ENCODE measurements around the gene SDC1.
"Not testable (repeated sequence)": the region's sequence is repeated elsewhere in the genome, so short reads cannot be mapped to it uniquely, and the experiment has no call there.

Gene SDC1

GRCh38 chr2:20198796-20199632, 25.9 kb downstream of the SDC1 start:
- DNase-seq (ENCODE audit: low spot score), result no peak

- DNase-seq (ENCODE audit: low spot score), result no peak
Observed at GRCh38 chr2:20198001-20198400, 26.9 kb downstream of the SDC1 start.

- no peak for DNase-seq (ENCODE audit: low spot score)
Observed at GRCh38 chr2:20197192-20197591, 27.7 kb downstream of the SDC1 start.

GRCh38 chr2:20196657-20197161, 28.2 kb downstream of the SDC1 start:
- DNase-seq (ENCODE audit: low spot score), result no peak

GRCh38 chr2:20196053-20196656, 28.8 kb downstream of the SDC1 start:
- DNase-seq (ENCODE audit: low spot score), result no peak

- DNase-seq (ENCODE audit: low spot score), result no peak
Observed at GRCh38 chr2:20195431-20196033, 29.4 kb downstream of the SDC1 start.

GRCh38 chr2:20195016-20195411, 29.9 kb downstream of the SDC1 start:
- not testable (repeated sequence) for DNase-seq (ENCODE audit: low spot score)

- DNase-seq (ENCODE audit: low spot score), result no peak
Observed at GRCh38 chr2:20194097-20195015, 30.6 kb downstream of the SDC1 start.

GRCh38 chr2:20193185-20193584, 31.7 kb downstream of the SDC1 start:
- DNase-seq (ENCODE audit: low spot score), result no peak

- DNase-seq (ENCODE audit: low spot score), result no peak
Observed at GRCh38 chr2:20192781-20193180, 32.1 kb downstream of the SDC1 start.

- DNase-seq (ENCODE audit: low spot score), result no peak
Observed at GRCh38 chr2:20191714-20192569, 33.0 kb downstream of the SDC1 start.

- peak; percentile 59 for DNase-seq (ENCODE audit: low spot score)
Observed at GRCh38 chr2:20190876-20191713, 33.8 kb downstream of the SDC1 start.

GRCh38 chr2:20190170-20190569, 34.8 kb downstream of the SDC1 start:
- no peak for DNase-seq (ENCODE audit: low spot score)

GRCh38 chr2:20189299-20189931, 35.5 kb downstream of the SDC1 start:
- no peak for DNase-seq (ENCODE audit: low spot score)

GRCh38 chr2:20188851-20189250, 36.1 kb downstream of the SDC1 start:
- peak; percentile 82 for DNase-seq (ENCODE audit: low spot score)

GRCh38 chr2:20188201-20188600, 36.7 kb downstream of the SDC1 start:
- no peak for DNase-seq (ENCODE audit: low spot score)

- DNase-seq (ENCODE audit: low spot score), result no peak
Observed at GRCh38 chr2:20187331-20187730, 37.6 kb downstream of the SDC1 start.

GRCh38 chr2:20186855-20187187, 38.1 kb downstream of the SDC1 start:
- no peak for DNase-seq (ENCODE audit: low spot score)

All from SK-N-DZ (cell line).